Activated gamma-delta T cell (primary cell): Measurements from ENCODE around the gene BTK.

ENCODE experiments used
- DNase-seq: peaks from one replicate; lab custom pipeline; 2025; lab: John Stamatoyannopoulos, UW
- total RNA-seq, 2 donors: gene quantifications; one replicate each; lab custom pipeline; 2026; lab: John Stamatoyannopoulos, UW

Gene BTK
- 0.41 to 8.8 reads per million in 2 donors for total RNA-seq

- no peak for DNase-seq
Observed at GRCh38 chrX:101385795-101386541, at the start of gene BTK. TSS of gene BTK (minus strand) at chrX:101386191. CDS start at chrX:101375284, 10,907 bp downstream.

DNA sequence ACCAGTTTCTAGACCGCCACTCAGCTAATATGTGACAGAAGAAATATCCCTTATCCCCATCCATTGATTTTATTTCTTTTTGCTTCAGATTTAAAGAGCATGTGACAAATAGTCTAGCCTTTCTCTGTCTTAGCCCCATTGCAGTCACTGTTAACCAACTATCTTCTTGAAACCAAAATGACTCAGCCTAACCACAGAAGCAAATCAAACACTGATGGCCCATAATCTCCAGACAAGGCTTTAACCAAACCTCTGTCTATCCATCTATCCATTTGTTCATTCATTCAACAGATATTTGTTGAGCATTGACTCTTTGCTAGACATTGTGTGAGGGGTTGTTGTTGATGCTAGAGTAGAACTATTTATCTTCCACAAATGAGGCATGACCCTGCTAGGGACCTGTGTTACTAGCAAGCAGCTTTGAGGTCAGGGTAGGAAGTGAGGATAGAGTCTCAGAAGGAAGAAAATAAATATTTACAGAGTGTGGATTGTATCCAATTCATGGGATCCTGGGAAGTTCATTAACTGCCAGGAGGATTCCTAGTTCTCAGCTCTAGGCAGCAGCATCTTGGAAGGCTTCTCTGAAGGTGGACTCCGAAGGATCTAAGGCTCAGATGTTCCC, 44.6 kb upstream of the BTK start:
- DNase-seq = no peak

- no peak for DNase-seq
Observed at GRCh38 chrX:101429934-101430333, 43.9 kb upstream of the BTK start.

DNA sequence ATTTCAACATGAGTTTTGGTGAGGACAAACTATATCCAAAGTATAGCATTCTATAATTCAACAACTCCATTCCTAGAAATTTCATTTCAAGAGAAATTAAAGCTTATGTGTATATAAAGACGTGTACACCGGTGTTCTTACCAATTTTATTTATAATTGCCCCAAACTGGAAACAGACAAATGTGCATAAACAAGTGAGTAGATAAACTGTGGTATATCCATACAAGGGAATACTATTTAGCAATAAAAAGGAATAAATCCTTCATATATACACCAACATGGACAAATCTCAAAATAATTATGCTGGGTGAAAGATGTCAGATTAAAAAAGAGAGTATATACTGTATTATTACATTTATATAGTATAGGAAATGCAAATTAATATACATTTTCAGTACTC, 42.0 kb upstream of the BTK start:
- DNase-seq = no peak

DNA sequence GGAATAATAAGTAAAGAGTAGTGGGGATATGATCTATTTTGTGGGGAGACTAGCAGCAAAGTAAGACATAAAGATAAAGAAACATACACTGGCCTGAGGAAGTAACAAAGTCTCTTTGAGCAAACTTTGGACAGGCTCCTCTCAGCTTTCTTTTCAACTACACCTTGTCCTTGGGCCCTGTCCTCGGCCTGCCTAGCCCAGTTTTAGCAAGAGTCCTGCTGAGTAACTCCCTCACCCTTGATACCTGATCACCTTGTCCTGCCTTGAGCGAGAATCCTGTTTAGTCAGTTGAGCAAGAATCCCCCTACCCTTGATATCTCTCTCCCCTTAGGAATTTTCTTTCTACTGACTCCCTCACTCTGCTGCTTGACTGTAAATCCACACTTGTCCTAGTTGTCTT, 33.5 kb upstream of the BTK start:
- DNase-seq = no peak

DNA sequence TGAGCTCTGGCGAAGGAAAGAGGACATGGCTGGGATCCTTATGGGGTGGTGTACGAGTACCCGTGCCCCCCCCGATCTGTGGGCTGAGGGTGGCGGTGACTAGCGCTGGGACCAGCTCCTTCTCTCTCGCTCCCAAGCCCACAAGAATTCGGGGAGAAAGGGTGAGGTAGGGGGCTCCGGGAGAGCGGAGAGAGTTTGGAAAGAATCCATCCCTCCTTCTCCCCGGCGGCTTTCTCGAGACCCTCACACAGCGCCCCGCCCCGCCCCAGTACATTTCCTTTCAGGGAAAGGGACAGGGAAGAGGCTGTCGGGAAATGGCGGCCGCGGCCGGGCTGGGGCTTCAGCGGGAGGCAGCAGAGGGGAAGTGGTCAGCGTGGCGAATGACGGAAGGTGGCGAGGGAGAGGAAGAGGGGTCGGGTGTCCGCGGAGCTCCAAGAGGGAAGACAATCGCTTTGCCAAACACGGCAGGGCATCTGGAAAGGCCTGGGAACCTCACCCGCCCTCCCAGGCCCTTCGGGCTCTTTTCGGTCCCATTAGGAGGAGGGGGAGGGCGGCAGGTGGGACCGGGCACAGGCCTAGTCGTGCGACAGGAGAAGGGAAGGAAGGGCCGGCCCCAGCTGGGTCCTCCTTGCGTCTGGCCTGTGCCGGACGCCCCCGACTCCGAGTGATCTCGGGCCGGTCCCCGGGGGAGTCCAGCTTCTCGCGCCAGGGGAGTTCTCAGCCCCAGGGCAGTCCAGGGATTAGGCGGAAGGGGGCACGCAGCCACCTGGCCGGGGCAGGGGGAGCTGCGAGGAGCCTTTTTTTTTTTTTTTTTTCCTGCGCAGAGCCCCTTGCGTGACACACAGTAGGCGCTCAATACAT, 32.2 kb upstream of the BTK start:
- peak; percentile 20 for DNase-seq

- DNase-seq = no peak
Observed at GRCh38 chrX:101417190-101417589, 31.2 kb upstream of the BTK start.

- no peak for DNase-seq
Observed at GRCh38 chrX:101416691-101417090, 30.7 kb upstream of the BTK start.

- DNase-seq = no peak
Observed at GRCh38 chrX:101415180-101416145, 29.5 kb upstream of the BTK start.

DNA sequence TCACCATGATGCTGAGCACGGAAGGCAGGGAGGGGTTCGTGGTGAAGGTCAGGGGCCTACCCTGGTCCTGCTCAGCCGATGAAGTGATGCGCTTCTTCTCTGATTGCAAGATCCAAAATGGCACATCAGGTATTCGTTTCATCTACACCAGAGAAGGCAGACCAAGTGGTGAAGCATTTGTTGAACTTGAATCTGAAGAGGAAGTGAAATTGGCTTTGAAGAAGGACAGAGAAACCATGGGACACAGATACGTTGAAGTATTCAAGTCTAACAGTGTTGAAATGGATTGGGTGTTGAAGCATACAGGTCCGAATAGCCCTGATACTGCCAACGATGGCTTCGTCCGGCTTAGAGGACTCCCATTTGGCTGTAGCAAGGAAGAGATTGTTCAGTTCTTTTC, 26.0 kb upstream of the BTK start:
- no peak for DNase-seq

- no peak for DNase-seq
Observed at GRCh38 chrX:101410461-101410860, 24.5 kb upstream of the BTK start.

- no peak for DNase-seq
Observed at GRCh38 chrX:101409043-101409442, 23.1 kb upstream of the BTK start.

DNA sequence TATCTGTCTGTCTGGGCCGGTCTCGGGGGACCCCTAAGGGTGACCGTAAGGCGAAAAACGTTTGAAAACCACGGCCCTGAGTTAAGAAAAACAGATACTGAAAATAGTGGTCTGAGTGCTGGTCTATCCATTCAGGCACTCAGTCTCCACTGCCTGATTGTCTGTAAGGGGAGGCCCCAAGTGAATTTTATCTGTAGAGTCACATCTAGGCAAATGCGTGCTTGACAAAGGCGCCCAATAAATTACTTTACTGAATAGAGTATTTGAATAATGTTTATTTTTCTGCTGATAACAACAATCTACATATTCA, 22.5 kb upstream of the BTK start:
- no peak for DNase-seq

GRCh38 chrX:101407748-101408531, 21.9 kb upstream of the BTK start, which contains the start of the genes GLA and HNRNPH2:
TSS of gene GLA (minus strand) at chrX:101407925. CDS start at chrX:101407903, 22 bp downstream.
TSS of gene HNRNPH2 (plus strand) at chrX:101408222. CDS start at chrX:101411989, 3,767 bp downstream.
- DNase-seq = peak; percentile 37

DNA sequence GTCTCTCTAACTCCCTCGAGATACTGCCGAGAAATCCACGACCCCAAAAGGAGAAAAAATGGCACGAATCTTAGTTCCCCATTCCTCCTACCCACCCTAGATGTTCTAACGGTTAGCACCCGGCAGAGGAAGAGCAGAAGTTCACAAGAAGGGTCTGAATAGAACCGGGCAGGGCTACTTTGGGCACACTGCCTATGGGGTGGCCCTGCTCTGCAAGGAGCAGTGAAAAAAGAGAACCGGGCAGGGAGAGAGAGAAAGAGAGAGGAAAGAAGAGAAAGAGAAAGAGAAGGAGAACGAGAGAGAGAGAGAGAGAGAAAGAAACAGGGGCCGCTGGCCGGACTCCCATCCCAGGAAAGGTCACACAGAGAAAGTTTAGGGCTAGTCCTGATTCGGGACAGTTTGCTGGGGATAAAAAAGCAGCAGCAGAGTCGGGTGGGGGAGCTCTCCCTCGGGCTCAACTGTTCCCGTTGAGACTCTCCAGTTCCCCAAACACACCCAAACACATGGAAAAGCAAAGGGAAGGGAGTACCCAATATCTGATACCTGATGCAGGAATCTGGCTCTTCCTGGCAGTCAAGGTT, 21.3 kb upstream of the BTK start:
- DNase-seq = no peak

- DNase-seq = no peak
Observed at GRCh38 chrX:101399825-101400224, 13.8 kb upstream of the BTK start.

DNA sequence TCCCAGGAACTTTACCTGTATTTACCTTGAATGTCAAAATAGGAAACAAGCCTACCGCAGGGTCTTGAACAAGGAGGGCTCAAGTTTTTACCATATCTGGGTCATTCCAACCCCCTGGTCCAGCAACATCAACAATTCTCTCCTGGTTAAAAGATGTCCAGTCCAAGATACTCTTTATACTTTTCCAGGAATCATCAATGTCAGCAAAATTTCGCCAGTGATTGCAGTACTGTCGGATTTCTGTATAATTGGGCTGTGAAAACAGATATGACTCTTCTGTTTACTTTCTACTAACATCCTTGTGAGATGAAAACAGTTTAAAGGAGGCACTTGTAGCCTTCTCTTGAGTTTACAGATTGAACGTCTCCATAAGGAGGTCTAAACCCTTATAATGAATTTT, 12.7 kb upstream of the BTK start:
- no peak for DNase-seq

GRCh38 chrX:101397779-101398178, 11.8 kb upstream of the BTK start:
- DNase-seq = no peak

DNA sequence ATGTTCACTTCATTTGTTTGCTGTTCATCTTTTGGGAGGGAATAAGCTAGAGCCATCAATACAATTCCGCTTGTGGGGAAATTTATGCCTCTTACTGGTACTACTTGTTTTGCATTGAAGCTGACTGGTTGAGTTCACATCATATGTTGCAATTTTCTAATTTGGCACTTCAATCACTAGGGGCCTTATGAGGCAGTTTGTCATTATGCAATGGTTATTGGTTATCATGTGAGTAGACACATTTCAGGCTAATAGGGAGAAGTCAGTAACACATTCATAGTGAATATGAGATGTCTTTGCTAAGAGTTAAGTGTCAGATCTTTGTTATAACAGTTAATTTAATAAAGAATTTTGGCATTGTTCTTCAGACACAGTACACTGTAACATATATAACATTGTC, 9.8 kb upstream of the BTK start:
- DNase-seq = no peak

DNA sequence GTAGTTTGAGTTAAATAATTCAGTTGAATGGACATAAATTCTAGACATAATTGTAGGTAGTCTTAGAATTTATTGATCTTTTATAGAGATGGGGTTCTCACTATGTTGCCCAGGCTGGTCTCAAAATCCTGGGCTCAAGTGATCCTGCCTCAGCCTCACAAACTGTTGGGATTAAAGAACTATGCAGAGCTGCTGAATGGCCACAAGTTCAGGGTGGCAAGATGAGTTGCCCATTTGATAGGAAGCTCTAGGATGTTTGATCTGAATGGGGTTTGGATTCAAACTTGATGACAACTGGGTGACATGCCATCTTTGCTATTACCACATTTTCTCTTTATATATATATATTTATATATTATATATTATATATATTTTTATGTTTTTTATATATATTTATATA, 8.4 kb upstream of the BTK start:
- DNase-seq = no peak
